Diencephalon (tissue), 1 donor: ENCODE data around the gene TXNDC12. TPM values are rescaled to one million over a fixed set of nuclear protein-coding genes. Genes with fewer than 3 reads are reported as not detected.

Source experiments
- small RNA-seq: library from RNA; depleted of rRNA; stranded (forward); fragments of <200 nt; gene quantifications from one replicate; pipeline ENCODE3, GENCODE V24; 2014
- total RNA-seq: library from RNA; depleted of rRNA; stranded (reverse); fragments of >200 nt; gene quantifications from one replicate; pipeline ENCODE4 v1.2.3, GENCODE V29; 2014

The TXNDC12 gene
- 27.9 TPM for total RNA-seq

GRCh38 chr1:52055066-52055865 is at the start of gene TXNDC12:
TSS of gene TXNDC12 (minus strand) at chr1:52055191. CDS start at chr1:52055096, 95 bp downstream.

GRCh38 chr1:52056163-52056936 is 1.4 kb upstream of the TXNDC12 start, which contains the start of gene BTF3L4:
TSS of gene BTF3L4 (plus strand) at chr1:52056295. CDS start at chr1:52059848, 3,553 bp downstream.

GRCh38 chr1:52033190-52034049 is 21.6 kb downstream of the TXNDC12 start, which contains the start of gene KTI12:
TSS of gene KTI12 (minus strand) at chr1:52033810. CDS start at chr1:52033761, 49 bp downstream.

GRCh38 chr1:51990478-51990965 is 64.5 kb downstream of the TXNDC12 start, which contains the start of gene RAB3B:
TSS of gene RAB3B (minus strand) at chr1:51990700. CDS start at chr1:51977117, 13,583 bp downstream.

Small RNA genes lying within 50 kb of the gene (small RNA-seq; reads per million reads assigned to genes)
- gene RN7SL290P (not detected), gene RNA5SP48 (0.10 reads per million)

Other genes starting within 250 kb of the TXNDC12 start
- gene NRDC, start 176.5 kb downstream of the TXNDC12 start, total RNA-seq: 101 TPM
- gene RAB3B, start 64.5 kb downstream of the TXNDC12 start, total RNA-seq: 81.2 TPM
- gene KTI12, start 21.4 kb downstream of the TXNDC12 start, total RNA-seq: 7.4 TPM
- 152 TPM for gene BTF3L4, start 1.1 kb upstream of the TXNDC12 start, total RNA-seq
- 86.5 TPM for gene ZFYVE9, start 86.9 kb upstream of the TXNDC12 start, total RNA-seq